GM12864 (cell line): Measurements from ENCODE around the gene FBXW12.
A peak's percentile ranks its signal among the peaks of the same experiment; 100 is the strongest.

ENCODE experiments used
- DNase-seq: peaks from one replicate; pipeline ENCODE4 v3.0.0-alpha.2; 2011; ENCODE audit warnings: low read depth
- H3K4me3 ChIP-seq: 2 replicates; pipeline ENCODE4 v1.5.1; 2011; ENCODE audit warnings: mild to moderate bottlenecking, low read depth, low read length, control low read depth
- TF ChIP-seq, protein P1 (sequence below): IDR thresholded peaks from 2 replicates; pipeline ENCODE4 v1.5.1; 2011; ENCODE audit warnings: low read depth, mild to moderate bottlenecking, moderate library complexity, low read length, control low read depth, inconsistent platforms; ENCODE audit errors: missing control alignments

Gene FBXW12

DNA sequence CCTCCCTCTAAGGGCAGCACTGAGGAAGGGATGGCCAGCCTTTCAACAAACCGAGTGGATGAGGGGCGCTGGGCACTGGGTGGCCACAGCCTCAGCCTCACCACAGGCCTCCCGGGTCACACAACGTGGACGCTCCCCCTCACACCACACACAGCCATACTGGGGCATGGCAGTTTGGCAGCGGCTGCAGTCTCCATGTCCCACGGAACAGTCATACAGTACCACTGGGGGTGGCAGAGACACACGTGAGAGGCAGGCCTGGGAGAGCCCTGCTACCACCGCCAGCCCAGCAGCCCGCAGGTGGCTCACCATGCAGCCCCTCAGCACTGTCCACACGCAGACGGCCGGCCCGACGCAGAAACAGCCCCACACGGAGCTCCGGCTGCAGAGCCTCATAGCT is 46.1 kb downstream of the FBXW12 start:
- no peak overlapping the region for H3K4me3 ChIP-seq
- DNase-seq, result no peak
- TF ChIP-seq, protein P1, sequence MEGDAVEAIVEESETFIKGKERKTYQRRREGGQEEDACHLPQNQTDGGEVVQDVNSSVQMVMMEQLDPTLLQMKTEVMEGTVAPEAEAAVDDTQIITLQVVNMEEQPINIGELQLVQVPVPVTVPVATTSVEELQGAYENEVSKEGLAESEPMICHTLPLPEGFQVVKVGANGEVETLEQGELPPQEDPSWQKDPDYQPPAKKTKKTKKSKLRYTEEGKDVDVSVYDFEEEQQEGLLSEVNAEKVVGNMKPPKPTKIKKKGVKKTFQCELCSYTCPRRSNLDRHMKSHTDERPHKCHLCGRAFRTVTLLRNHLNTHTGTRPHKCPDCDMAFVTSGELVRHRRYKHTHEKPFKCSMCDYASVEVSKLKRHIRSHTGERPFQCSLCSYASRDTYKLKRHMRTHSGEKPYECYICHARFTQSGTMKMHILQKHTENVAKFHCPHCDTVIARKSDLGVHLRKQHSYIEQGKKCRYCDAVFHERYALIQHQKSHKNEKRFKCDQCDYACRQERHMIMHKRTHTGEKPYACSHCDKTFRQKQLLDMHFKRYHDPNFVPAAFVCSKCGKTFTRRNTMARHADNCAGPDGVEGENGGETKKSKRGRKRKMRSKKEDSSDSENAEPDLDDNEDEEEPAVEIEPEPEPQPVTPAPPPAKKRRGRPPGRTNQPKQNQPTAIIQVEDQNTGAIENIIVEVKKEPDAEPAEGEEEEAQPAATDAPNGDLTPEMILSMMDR, result no peak

DNA sequence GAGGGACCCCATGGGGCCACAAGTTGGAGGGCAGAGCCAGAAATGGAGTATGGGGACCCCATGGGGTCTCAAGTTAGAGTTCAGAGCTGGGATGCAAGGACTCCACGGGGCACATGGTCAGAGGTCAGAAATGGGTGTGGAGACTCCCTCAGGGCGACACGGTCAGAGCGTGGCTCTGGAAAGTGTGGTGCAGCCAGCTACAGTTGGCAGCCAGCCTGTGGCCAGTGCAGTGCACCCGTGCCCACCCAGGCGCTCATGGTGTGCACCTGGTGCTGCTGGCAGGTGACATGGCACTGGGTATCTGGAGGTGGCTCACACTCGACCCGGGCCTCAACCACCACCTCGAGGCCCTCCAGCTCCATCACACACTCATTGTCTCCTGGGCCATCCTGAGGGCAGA is 46.6 kb downstream of the FBXW12 start:
- no peak overlapping the region for H3K4me3 ChIP-seq
- TF ChIP-seq, protein P1, result no peak
- DNase-seq, result no peak

DNA sequence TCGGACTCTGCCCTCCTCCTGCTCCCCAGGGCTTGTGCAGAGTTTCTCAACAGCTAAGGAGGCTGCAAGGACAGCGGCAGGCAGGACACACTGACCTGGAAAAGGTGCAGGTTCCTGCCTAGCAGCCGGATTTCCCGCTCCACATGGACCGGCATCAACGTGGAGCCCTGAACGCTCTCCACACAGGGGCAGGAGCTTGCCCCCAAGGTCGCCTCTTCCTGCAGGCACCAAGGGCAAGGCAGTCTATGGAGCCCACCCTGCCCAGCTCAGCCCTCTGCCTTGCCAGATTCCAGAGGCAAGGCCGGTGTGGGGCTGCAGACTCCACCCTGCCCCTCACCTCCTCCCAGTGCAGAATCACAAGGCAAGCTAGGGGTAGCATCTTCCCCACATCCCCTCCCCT is 47.1 kb downstream of the FBXW12 start:
- TF ChIP-seq, protein P1, result no peak
- DNase-seq, result no peak
- no peak overlapping the region for H3K4me3 ChIP-seq

DNA sequence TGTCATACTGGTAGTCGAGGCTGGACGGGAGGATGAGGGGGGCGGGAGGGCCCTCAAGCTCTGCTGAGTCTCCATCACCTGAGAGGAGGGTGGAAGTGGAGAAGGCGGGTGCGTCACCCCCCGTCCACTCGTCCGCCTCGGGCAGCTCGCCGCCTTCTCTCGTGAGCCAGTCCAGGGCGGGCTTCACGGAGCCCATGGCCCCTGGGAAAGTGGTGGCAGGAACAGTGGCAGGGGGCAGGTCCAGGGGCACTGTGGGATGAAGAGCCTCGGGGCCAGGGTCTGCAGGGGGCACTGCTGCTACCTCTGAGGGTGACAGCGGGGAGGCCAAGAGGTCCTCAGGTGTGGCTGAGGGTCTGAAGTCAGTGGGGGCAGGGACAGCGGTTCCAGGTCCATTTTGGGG is 47.6 kb downstream of the FBXW12 start:
- H3K4me3 ChIP-seq, result no peak overlapping the region
- DNase-seq, result no peak
- TF ChIP-seq, protein P1, result no peak

DNA sequence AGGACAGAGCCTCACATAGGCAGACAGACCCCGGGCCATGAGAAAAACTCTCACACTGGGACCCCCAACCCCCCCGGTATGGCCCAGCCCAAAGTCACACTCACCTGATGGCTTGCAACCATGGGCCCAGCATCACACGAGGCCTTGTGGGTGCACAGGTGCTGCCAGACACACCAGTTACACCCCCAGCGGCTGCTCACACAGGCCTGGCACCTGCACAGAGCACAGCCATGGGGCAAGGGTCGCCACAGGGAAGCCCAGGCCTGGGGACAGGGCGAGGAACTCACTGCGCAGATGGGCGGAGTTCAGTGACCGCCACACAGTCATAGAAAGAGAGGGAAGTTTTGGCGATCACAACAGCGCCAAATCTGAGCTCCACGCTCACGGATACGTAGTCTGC is 48.5 kb downstream of the FBXW12 start:
- TF ChIP-seq, protein P1, result no peak
- H3K4me3 ChIP-seq, result no peak overlapping the region
- no peak for DNase-seq

DNA sequence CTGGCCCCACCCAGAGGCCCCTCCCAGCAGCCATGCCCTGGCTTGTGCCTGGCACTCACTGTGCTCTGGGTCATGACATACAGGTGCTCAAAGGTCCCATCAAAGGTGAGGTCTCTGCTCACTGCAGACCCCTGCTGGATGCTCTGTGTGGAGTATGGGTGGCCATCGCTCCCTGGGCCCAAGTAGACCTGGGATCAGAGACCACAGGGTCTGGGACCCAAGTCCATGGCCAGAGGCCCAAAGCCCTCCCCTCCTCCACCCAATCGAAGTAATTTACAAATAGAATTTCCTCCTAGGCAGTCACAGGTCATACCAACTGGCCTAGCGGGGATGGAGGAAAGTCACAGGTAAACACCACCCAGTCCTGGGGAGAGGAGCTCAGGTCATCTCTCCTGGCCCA is 50.3 kb downstream of the FBXW12 start:
- H3K4me3 ChIP-seq, result no peak overlapping the region
- DNase-seq, result no peak
- TF ChIP-seq, protein P1, result peak; percentile 36

DNA sequence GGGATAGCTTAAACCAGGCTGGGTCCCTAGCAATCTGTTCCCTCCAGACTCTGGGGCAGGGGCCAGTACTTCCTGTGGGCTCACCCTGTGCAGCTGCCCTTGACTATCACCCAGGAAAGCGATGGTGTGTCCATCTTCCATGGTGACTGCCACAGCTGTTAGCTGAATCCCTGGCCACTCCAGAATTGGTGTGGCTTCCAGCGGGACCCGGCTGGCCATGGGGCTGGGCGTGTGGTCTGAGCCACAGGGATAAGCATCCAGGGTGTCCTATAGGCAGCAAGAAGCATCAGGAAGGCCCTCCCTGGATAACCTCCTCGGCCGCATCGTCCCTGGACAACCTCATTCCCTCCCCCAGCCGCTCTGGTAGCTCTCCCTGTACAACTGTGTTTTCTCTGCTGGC is 50.7 kb downstream of the FBXW12 start:
- TF ChIP-seq, protein P1, result no peak
- H3K4me3 ChIP-seq, result no peak overlapping the region
- no peak for DNase-seq
